Measurements from ENCODE around the gene VASN.

DNA sequence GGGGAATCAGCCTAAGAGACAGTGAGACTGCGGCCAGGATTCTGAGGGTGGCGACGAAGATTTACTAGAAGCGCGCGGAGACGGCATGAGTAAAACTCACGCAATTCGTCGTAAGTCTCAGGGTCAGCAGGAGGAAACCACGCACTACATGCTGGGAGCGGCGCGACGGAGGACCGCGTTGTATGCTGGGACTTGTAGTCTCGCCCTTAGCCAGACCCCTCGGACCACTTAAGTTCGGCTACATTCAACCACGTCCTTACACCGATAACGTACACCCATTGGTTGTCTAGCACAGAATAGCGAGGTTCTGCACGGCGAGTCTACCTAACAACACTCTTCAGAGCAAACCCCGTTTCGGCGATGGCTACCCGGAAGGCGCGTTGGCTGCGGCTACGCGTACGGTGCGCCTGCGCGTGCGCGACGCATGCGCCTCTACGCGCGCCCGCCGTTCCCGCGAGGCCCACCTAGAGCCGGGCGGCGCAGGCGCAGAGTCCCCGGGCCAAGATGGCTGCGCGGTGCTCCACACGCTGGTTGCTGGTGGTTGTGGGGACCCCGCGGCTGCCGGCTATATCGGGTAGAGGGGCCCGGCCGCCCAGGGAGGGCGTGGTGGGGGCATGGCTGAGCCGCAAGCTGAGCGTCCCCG is 53.9 kb downstream of the VASN start, which contains the start of gene DNAJA3:
- peak in 1 of 4 donors; percentile 56 for TF ChIP-seq POLR2A (IDR thresholded peaks at IDR 0.05)
- TF ChIP-seq, protein P1, sequence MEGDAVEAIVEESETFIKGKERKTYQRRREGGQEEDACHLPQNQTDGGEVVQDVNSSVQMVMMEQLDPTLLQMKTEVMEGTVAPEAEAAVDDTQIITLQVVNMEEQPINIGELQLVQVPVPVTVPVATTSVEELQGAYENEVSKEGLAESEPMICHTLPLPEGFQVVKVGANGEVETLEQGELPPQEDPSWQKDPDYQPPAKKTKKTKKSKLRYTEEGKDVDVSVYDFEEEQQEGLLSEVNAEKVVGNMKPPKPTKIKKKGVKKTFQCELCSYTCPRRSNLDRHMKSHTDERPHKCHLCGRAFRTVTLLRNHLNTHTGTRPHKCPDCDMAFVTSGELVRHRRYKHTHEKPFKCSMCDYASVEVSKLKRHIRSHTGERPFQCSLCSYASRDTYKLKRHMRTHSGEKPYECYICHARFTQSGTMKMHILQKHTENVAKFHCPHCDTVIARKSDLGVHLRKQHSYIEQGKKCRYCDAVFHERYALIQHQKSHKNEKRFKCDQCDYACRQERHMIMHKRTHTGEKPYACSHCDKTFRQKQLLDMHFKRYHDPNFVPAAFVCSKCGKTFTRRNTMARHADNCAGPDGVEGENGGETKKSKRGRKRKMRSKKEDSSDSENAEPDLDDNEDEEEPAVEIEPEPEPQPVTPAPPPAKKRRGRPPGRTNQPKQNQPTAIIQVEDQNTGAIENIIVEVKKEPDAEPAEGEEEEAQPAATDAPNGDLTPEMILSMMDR (IDR thresholded peaks at IDR 0.05): no peak
